Activated CD8-positive, alpha-beta memory T cell treated with anti-CD3 and anti-CD28 coated beads, Interleukin-2, amount 50 U/mL, for 48 hours (primary cell): ENCODE results near the gene ATP2B2.
"Not testable (repeated sequence)": the region's sequence is repeated elsewhere in the genome, so short reads cannot be mapped to it uniquely, and the experiment has no call there.

ENCODE experiments used
- DNase-seq: peaks from one replicate; pipeline ENCODE4 v3.0.0-alpha.2; 2020

The ATP2B2 gene

GRCh38 chr3:10505050-10505790 lies at the start of gene ATP2B2:
TSS of gene ATP2B2 (minus strand) at chr3:10505586. CDS start at chr3:10449543, 56,043 bp downstream.
- DNase-seq: no peak

GRCh38 chr3:10554746-10555145 lies 49.4 kb upstream of the ATP2B2 start:
- DNase-seq: peak; percentile 35

GRCh38 chr3:10554236-10554611 lies 48.8 kb upstream of the ATP2B2 start:
- DNase-seq: peak; percentile 22

GRCh38 chr3:10553591-10554235 lies 48.3 kb upstream of the ATP2B2 start:
- DNase-seq: peak; percentile 23

- peak; percentile 52 for DNase-seq
Observed at GRCh38 chr3:10552631-10552943, 47.2 kb upstream of the ATP2B2 start.

- DNase-seq: peak; percentile 92
Observed at GRCh38 chr3:10551821-10552630, 46.6 kb upstream of the ATP2B2 start.

- DNase-seq: peak; percentile 40
Observed at GRCh38 chr3:10551139-10551538, 45.8 kb upstream of the ATP2B2 start.

GRCh38 chr3:10550705-10551104 lies 45.3 kb upstream of the ATP2B2 start:
- peak; percentile 28 for DNase-seq

- DNase-seq: peak; percentile 26
Observed at GRCh38 chr3:10549617-10550230, 44.3 kb upstream of the ATP2B2 start.

- peak; percentile 54 for DNase-seq
Observed at GRCh38 chr3:10548992-10549391, 43.6 kb upstream of the ATP2B2 start.

- peak; percentile 41 for DNase-seq
Observed at GRCh38 chr3:10547841-10548783, 42.7 kb upstream of the ATP2B2 start.

GRCh38 chr3:10547413-10547812 lies 42.0 kb upstream of the ATP2B2 start:
- DNase-seq: peak; percentile 26

- DNase-seq: peak; percentile 43
Observed at GRCh38 chr3:10546820-10547263, 41.5 kb upstream of the ATP2B2 start.

- peak; percentile 33 for DNase-seq
Observed at GRCh38 chr3:10546181-10546624, 40.8 kb upstream of the ATP2B2 start.

GRCh38 chr3:10542518-10542917 lies 37.1 kb upstream of the ATP2B2 start:
- no peak for DNase-seq

GRCh38 chr3:10540347-10540746 lies 35.0 kb upstream of the ATP2B2 start:
- not testable (repeated sequence) for DNase-seq

- peak; percentile 35 for DNase-seq
Observed at GRCh38 chr3:10534066-10534465, 28.7 kb upstream of the ATP2B2 start.

- no peak for DNase-seq
Observed at GRCh38 chr3:10533737-10534023, 28.3 kb upstream of the ATP2B2 start.

GRCh38 chr3:10532939-10533736 lies 27.8 kb upstream of the ATP2B2 start:
- peak; percentile 17 for DNase-seq

GRCh38 chr3:10531031-10531430 lies 25.6 kb upstream of the ATP2B2 start:
- DNase-seq: no peak

GRCh38 chr3:10530241-10530640 lies 24.9 kb upstream of the ATP2B2 start:
- peak; percentile 34 for DNase-seq
